Fibroblast of lung (primary cell): ENCODE measurements around the gene KIF6. TPM values are rescaled to one million over a fixed set of nuclear protein-coding genes. Genes with fewer than 3 reads are reported as not detected.

ENCODE experiments used
- DNase-seq, 2 donors: peaks; one replicate each; pipeline versions ENCODE4 v3.0.0 to v3.0.0-alpha.2; 2010; ENCODE audit warnings: low read depth in 2 of 2
- H2AFZ ChIP-seq: 2 replicates; pipeline ENCODE4 v1.5.1; 2012; ENCODE audit warnings: low read length, control low read depth, inconsistent platforms
- H3K27ac ChIP-seq: 2 replicates; pipeline ENCODE4 v1.5.1; 2011; ENCODE audit warnings: low read length, control low read depth; ENCODE audit not compliant: insufficient read depth
- H3K27me3 ChIP-seq: 2 replicates; pipeline ENCODE4 v1.5.1; 2011; ENCODE audit warnings: mild to moderate bottlenecking, low read length; ENCODE audit not compliant: control insufficient read depth, insufficient read depth
- H3K36me3 ChIP-seq: 2 replicates; pipeline ENCODE4 v1.5.1; 2011; ENCODE audit warnings: low read length; ENCODE audit not compliant: control insufficient read depth, insufficient read depth
- H3K4me1 ChIP-seq: 2 replicates; pipeline ENCODE4 v1.5.1; 2011; ENCODE audit warnings: low read length; ENCODE audit not compliant: control insufficient read depth, insufficient read depth; ENCODE audit errors: extremely low read depth
- H3K4me2 ChIP-seq: 2 replicates; pipeline ENCODE4 v1.5.1; 2011; ENCODE audit warnings: low read length, control low read depth; ENCODE audit not compliant: insufficient read depth; ENCODE audit errors: extremely low read depth
- H3K4me3 ChIP-seq, 4 experiments: fragments of 200-600 bp in 1 of 4; sonication (generic) in 1 of 4; replicated peaks in 1 of 4; 2 replicates each; pipeline ENCODE4 v1.5.1; 2011 to 2016; ENCODE audit warnings: low read length in 4 of 4, low read depth in 3 of 4, mild to moderate bottlenecking in 3 of 4, control low read depth in 2 of 4, inconsistent platforms in 1 of 4, mixed read lengths in 1 of 4; ENCODE audit not compliant: insufficient read depth in 1 of 4; ENCODE audit errors: control extremely low read depth in 1 of 4
- H3K79me2 ChIP-seq: 2 replicates; pipeline ENCODE4 v1.5.1; 2012; ENCODE audit warnings: mild to moderate bottlenecking, low read length, inconsistent platforms; ENCODE audit not compliant: control insufficient read depth, insufficient read depth
- H3K9ac ChIP-seq: 2 replicates; pipeline ENCODE4 v1.5.1; 2011; ENCODE audit warnings: mild to moderate bottlenecking, low read length, control low read depth; ENCODE audit not compliant: insufficient read depth
- H3K9me3 ChIP-seq: 2 replicates; pipeline ENCODE4 v1.5.1; 2012; ENCODE audit warnings: low read depth, low read length; ENCODE audit not compliant: control insufficient read depth, insufficient read depth
- H4K20me1 ChIP-seq: 2 replicates; pipeline ENCODE4 v1.5.1; 2011; ENCODE audit warnings: low read length; ENCODE audit not compliant: control insufficient read depth, insufficient read depth; ENCODE audit errors: extremely low read depth
- CTCF ChIP-seq, 2 donors: IDR thresholded peaks in 1 of 2; conservative IDR thresholded peaks in 1 of 2; 1 replicate in 1 of 2; 2 replicates in 1 of 2; pipeline ENCODE4 v1.5.1; 2011 to 2012; ENCODE audit warnings: low read length in 2 of 2, control low read depth in 1 of 2, inconsistent platforms in 1 of 2, low read depth in 1 of 2, mild to moderate bottlenecking in 1 of 2
- EZH2 ChIP-seq: IDR thresholded peaks from 2 replicates; pipeline ENCODE4 v1.5.1; 2012; ENCODE audit warnings: low read length, control low read depth, mild to moderate bottlenecking; ENCODE audit errors: missing control alignments
- polyA plus RNA-seq, 2 donors: library from polyadenylated mRNA; depleted of rRNA in 1 of 2; stranded (reverse) in 1 of 2; unstranded in 1 of 2; fragments of >200 nt; gene quantifications; 2 replicates each; pipeline ENCODE4 v1.2.1, GENCODE V29; 2011 to 2012; ENCODE audit warnings: missing spikeins in 1 of 2
- total RNA-seq: library from RNA; depleted of rRNA; stranded (reverse); fragments of >200 nt; gene quantifications from 2 replicates; pipeline ENCODE4 v1.2.1, GENCODE V29; 2014

KIF6 gene
- total and polyA plus RNA-seq, 2 donors (not counting 1 experiment from before 2014, with no cell fraction given): 0.24 to 0.83 TPM

- Histone ChIP-seq H3K4me1 (no peaks in the 10 kb centered on the region), H3K9ac (no peak overlapping the region), H3K27me3 (no peaks in the 10 kb centered on the region), H3K27ac (no peak overlapping the region), H3K4me2 (no peak overlapping the region), H4K20me1 (no peaks in the 10 kb centered on the region), H3K4me3 (no peak overlapping the region), H3K36me3 (no peaks in the 10 kb centered on the region), H3K79me2 (no peaks in the 10 kb centered on the region), H3K9me3 (no peaks in the 10 kb centered on the region), H2AFZ (no peak overlapping the region)
- TF ChIP-seq EZH2: no peak
- TF ChIP-seq CTCF (conservative IDR thresholded peaks at IDR 0.05 in 1 of 2, IDR thresholded peaks at IDR 0.05 in 1 of 2; ENCODE audit: low read depth in 1 of 2, low read length in 2 of 2): no peak
- DNase-seq: no peak
Observed at GRCh38 chr6:39756582-39756981, 31.4 kb upstream of the KIF6 start.

- H3K27me3 ChIP-seq: no peaks in the 10 kb centered on the region
- H4K20me1 ChIP-seq: no peaks in the 10 kb centered on the region
- H3K4me3 ChIP-seq: no peak overlapping the region
- H2AFZ ChIP-seq: no peak overlapping the region
- H3K4me2 ChIP-seq: no peak overlapping the region
- no peak overlapping the region for H3K9ac ChIP-seq
- H3K4me1 ChIP-seq: no peaks in the 10 kb centered on the region
- no peaks in the 10 kb centered on the region for H3K36me3 ChIP-seq
- TF ChIP-seq CTCF (conservative IDR thresholded peaks at IDR 0.05 in 1 of 2, IDR thresholded peaks at IDR 0.05 in 1 of 2; ENCODE audit: low read depth in 1 of 2, low read length in 2 of 2): no peak
- TF ChIP-seq EZH2: no peak
- DNase-seq: peak; percentile 34 to 58
- no peak overlapping the region for H3K27ac ChIP-seq
- no peaks in the 10 kb centered on the region for H3K79me2 ChIP-seq
- H3K9me3 ChIP-seq: no peaks in the 10 kb centered on the region
Observed at GRCh38 chr6:39755231-39755630, 30.0 kb upstream of the KIF6 start.

- no peak for TF ChIP-seq EZH2
- no peak for TF ChIP-seq CTCF (conservative IDR thresholded peaks at IDR 0.05 in 1 of 2, IDR thresholded peaks at IDR 0.05 in 1 of 2; ENCODE audit: low read depth in 1 of 2, low read length in 2 of 2)
- no peaks in the 10 kb centered on the region for H4K20me1 ChIP-seq
- DNase-seq: peak in 1 of 2 donors; percentile 6
- no peaks in the 10 kb centered on the region for H3K4me1 ChIP-seq
- no peak overlapping the region for H2AFZ ChIP-seq
- no peaks in the 10 kb centered on the region for H3K9me3 ChIP-seq
- no peak overlapping the region for H3K4me2 ChIP-seq
- no peaks in the 10 kb centered on the region for H3K27me3 ChIP-seq
- H3K36me3 ChIP-seq: no peaks in the 10 kb centered on the region
- H3K79me2 ChIP-seq: no peaks in the 10 kb centered on the region
- no peak overlapping the region for H3K4me3 ChIP-seq
- no peak overlapping the region for H3K9ac ChIP-seq
- no peak overlapping the region for H3K27ac ChIP-seq
Observed at GRCh38 chr6:39754514-39755115, 29.4 kb upstream of the KIF6 start.
